GM19023 (cell line): Measurements from ENCODE around the gene CDK11A.

Experiments used
- ATAC-seq: cut with Tn5 transposase; IDR thresholded peaks from one replicate; pipeline ENCODE4 v1.9.1; 2021; ENCODE audit warnings: mild to moderate bottlenecking, moderate library complexity; ENCODE audit not compliant: unreplicated experiment

The CDK11A gene

DNA sequence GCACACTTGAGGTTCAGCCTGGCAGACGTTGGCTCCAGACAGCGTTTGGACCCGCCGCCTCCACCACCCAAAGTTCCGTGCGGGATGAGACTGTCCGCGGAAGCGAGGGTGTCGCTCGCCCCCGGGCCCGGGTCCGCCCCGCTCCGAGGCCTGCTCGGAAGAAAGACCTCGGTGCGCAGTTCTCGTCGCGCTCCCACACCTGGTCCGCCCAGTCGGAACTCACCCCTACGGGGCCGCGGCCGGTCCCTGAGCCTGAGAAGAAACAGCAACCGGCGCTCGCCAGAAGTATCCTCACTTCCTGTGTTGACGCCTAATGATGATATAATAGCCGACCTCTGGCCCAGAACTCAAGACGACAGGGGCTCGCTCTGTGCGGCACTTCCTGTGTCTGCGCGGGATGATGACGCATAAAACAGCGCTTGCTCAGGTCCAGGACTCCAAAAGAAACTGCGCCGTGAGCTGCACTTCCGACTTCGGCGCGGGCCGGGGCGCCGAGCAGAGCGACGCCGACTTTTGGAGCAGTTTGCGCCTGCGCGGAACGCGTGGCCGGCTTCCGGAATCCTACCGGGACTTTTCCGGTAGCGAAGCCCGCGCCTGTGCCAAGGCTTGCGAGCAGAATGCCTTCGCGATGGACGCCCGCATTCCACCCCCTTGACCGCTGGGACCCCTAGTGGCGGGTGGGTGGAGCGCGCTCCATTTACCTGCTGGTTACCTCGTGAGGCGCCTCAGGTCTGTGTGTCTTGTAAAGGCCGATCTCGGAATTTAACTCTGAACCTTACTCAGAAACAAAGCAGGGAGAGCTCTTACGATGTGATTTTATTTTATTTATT lies at the start of gene CDK11A:
TSS of gene CDK11A (minus strand) at position 323 of the 830 bp plus-strand sequence. CDS start 1,539 bp downstream, outside the sequence.
- peak; percentile 92 for ATAC-seq

DNA sequence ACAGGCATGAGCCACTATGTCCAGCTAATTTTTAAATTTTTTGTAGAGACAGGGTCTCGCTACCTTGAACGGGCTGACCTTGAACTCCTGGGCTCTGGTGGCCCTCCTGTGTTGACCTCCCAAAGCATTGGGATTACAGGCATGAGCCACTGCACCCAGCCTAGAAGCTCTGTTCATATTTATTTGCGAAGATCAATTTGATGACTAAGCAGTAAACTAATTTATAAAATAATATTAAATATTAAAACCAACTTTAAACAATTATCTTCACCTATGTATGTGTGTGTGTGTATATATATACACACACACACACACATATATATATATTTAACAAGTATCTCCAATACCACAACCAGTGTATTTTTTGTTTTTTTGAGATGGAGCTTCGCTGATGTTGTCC lies 49.7 kb upstream of the CDK11A start:
- no peak for ATAC-seq

DNA sequence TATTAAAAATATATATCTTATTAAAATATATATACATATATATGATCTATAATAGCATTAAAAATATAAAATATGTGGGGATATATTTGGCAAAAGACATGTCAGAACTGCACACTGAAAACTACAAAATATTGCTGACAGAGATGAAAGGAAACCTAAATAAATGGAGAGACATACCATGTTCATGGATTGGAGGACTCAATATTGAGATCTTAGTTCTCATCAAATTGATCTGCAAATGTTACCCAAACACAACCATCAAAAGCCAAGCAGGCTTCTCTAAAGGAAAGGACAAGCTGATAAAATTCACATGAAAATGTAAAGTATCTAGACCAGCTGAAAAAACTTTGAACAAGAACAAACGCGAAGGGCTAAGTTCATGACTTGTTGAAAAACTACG lies 46.9 kb upstream of the CDK11A start:
- ATAC-seq = no peak

DNA sequence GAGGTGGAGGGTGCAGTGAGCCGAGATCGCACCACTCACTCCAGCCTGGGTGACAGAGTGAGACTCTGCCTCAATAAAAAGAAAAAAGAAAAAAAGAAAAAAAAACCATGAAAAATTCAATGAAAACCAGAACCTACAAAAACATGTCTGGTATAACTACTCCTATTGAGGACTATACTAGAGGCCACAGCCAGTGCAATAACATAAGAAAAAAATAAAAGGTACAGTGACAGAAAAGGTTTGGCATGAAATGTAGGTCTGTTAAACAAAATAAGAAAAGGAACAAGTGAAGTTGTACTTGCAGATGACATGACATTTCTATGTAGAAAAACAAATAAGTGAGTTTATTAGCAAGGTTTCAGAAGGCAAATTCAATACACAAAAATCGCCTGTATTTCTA lies 45.9 kb upstream of the CDK11A start:
- ATAC-seq = no peak

DNA sequence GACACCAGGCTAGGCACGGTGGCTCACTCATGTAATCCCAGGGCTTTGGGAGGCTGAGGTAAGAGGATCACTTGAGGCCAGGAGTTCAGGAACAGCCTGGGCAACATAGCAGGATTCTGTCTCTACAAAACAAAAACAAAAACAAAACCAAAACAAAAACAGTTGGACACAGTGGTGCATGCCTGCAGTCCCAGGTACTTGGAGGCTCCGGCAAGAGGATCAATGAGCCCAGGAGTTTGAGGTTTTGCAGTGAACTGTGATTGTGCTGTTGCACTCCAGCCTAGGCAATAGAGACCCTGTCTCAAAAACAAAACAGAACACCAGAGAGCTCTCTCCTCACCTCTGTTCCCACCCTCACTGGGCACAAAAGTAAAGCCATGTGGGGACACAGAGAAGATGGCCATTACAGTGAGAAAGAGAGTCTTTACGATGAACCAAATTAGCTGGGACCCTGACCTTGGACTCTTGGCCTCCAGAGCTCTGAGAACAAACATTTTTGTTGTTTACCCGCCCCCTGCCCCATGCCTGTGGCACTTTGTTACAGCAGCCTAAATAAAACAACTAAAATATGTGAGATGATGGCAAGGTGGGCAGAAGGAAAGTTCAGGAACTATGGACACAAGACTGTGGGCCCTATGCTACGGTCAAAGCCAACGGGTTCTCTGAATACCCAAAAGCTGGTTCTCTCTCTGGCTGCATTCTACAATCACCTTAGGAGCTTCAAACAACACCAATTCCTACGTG lies 44.3 kb upstream of the CDK11A start:
- no peak for ATAC-seq

DNA sequence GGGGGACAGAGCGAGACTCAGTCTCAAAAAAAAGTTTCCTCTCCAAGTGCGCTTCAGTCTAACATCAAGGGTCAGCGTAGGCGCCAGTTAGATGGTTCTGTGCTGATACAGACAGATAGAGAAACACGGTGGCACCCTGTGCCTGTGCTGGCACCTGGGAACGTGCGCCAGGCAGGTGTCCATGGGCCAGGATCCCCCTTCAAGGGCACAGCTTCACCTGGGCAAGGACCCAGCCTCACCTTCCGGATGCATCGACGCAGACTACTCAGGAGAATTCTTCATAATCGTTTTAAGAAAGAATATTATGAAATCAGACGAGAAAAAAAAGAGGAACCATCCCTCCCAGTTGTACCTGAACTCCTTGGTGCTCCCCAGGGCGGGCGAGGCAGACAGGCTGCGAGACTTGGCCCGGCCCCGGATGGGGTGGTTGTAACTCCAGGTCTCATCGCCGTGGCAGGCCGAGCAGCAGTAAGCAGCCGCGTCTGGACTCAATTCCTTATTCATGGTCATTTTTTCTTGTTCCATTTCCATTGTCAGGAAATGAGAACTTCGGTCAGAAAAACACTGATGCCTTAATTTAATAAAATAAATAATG lies 40.8 kb upstream of the CDK11A start:
- ATAC-seq = no peak

DNA sequence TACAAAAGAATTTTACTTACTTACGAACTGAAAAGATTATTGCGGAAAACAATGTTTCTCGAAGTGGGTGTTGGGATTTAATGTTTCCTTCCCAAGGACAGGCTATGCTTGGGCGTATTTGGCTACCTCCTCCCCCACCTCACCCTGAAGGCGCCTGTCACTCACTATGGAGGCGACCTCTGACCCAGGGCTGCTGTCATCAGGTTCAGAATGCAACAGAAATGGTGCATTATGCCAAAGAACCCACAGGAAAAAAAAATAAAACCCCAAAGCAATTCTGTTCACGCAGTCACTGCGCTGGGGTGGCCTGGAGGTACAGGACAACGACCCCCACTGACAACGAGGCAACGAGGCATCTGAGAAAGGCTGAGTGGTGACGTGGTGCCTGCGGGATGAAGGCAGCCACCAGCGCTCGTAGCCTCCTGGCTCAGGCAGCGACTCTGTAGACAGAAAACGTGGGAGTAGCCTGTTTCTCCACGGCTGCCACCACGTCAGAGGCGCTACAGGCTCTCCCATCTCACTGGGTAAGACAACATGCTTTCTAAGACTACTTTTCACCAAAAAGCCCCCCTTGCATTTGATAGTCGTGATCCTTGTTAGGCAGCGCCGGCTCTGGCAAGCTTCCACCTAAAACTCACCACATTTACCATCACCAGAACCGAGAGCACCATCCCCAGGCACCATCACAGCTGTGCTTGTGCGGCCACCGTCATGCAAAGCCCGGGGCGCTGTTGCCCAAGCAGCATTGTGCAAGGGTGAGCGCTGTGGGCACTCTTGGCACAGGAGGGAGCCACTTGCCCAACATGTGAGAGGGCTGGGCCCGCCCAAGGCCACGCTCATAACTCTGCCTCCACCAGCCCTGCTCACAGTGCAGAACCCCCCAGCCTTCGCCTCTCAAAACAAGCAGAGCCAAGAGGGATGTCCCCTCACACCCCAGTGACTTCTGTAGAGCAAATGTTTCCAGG lies 39.8 kb upstream of the CDK11A start:
- no peak for ATAC-seq

DNA sequence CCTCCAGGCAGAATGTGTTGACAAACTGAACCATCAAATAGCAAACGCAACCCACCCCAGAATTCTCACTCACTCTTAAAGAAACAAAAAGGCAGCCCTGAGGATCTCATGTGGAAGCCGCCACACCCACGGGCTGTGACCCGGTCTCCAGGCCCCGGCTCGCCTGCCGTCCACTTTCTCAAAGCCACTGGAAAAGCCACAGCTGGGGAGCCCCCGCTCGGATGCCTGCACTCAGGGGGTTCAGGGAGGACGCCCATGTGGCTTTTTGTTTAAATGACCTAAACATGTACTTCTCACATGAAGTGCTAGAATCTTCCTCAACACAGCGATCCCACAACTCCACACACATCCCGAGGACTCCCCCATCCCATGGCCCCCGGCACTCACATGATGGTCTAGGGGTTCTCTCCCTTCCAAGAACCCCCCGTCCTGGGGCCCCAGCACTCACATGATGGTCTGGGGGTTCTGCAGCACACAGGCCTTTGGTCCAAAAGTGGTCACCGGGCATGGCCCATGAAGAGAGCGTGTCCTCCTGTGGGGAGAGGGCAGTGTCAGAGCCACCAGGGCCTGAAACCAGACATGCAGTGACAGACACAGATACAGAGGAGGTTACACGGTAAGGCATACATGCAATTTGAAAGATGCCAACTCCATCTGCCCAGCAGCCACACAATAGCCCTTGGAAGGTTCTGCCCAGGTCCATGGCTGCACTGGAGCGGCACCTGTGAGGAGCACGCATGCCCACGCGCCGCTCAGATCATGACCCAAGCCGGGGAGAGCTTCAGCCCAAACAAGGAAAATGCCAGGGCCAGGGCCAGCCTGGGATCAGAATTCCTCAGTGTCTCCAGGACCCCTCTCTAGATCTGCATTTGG lies 37.6 kb upstream of the CDK11A start:
- no peak for ATAC-seq

DNA sequence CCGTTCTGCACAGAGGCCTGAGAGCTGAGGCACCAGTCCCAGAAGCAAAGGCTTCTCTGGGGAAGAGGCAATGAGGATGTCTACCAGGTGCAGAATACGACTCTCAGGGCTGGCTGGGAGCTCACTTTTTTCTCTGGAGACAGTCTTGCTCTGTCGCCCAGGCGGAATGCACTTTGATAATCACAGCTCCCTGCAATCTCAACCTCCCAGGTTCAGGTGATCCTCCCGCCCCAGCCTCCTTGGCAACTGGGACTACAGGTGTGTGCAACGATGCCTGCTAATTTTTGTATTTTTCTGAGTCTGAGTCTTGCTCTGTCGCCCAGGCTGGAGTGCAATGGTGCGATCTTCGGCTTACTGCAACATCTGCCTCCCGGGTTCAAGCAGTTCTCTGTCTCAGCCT lies 36.6 kb upstream of the CDK11A start:
- ATAC-seq = no peak

DNA sequence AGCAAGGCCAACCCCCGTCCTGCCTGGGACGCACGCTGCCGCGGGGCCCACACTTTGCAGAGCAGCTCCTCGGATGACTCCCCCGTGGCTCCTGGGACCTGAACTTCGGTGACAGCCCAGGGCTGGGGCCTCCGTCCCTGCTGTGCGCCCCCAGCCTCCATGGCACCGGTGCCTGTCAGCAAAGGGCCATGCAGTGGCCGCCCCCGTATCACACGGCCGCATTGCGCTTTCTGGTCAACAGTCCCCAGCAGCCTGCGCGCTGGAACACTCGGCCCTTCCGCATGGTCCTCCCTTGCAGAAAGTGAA lies 36.1 kb upstream of the CDK11A start:
- ATAC-seq = no peak

DNA sequence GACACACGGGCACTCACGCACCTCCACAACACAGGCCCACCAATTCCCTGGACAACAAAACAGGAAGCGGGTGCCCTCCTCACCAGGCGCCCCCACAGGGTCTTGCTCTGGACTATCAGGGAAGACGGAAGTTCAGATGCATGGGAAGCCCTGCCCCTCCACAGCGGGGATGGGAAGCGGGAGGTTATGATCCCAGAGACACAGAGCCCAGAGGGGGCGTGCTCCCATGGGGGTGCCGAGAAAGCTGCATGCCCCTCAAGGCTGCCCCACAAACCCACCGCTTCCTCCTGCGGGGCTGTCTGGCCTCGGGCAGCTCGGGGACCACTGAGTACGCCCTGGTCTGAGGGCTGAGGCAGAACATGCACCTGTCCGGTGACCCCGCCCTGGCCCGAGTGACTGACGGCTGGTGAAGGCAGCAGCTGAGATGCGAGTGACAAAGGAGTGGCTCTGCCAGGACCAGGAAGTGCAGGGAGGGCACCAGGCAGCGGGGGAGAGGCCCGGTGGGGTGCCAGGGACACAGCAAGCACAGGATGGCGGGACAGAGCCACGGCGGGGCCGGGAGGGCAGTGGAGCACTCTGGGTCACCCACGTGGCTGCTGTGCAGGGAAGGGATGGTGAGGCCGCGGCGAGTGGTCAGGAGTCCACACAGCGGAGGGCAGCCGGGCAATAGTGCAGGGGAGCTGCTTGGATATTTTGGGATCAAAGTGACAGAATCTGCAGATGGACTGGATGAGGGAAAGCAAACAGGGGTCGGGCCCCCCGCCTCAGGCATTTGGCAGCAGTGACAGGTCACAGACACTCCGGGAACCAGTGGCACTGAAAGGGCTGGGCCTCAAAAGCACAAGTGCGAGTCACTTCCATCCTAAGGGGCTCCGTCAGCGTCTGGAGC lies 35.5 kb upstream of the CDK11A start:
- no peak for ATAC-seq

DNA sequence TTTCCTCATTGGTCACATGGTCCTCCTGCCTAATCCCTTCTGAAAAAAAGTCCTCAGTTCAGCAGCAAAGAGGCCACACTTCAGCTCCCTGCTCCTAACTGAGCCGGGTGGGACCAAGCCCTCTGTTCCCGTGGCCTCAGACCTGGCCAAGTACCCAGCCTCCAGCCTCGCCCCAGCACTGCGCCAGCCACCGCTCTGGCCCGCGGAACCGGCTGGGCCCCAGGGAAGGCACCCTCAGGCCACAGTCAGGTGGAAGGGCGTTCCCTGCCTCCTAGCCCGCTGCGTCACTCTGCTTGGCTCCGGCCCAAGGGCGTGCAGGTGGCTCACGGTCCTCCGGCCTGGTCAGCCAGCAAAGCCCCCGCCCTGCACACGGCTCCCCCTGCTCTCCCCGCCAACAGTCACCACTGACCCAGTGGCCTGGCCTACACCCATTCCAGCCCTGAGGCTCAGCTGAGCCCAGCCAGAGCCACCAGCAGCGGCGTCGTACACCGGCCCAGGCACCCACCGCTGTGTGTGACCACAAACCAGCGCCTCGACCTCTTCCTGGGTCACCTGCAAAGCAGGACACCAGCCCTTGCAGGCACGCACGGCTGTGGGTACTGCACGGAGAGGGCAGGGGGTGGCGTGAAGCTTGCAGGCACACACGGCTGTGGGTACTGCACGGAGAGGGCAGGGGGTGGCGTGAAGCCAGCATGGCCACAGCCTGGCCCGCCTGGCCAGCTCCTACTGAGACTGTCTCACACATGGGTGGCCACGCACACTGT lies 34.7 kb upstream of the CDK11A start:
- ATAC-seq = no peak

DNA sequence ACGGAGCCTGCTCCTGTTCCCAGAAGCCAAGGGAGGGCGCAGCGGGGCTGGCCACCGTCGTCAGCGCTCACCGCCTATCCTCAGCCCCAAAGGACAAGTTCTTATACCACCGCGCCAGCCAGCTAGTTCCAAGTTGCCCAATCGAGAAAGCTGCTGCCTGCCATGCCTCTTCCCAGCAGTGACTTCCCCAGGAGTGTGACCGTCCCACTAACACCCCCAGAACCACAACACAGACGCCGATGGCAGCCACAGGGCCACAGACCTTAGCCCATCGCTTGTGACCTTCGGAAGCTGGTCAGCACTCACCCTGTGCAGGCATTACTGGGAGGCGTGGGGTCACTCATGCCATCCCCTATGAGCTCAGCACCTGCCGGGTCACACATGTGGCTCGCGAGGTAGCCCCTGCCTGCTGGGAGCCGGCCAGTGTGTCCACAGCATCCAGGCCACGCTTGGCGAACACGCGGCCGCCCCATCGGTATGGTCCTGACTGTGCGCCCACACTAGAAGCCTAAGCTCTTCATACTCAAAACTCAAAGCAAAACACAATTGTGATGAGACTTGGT lies 34.0 kb upstream of the CDK11A start:
- ATAC-seq = no peak

DNA sequence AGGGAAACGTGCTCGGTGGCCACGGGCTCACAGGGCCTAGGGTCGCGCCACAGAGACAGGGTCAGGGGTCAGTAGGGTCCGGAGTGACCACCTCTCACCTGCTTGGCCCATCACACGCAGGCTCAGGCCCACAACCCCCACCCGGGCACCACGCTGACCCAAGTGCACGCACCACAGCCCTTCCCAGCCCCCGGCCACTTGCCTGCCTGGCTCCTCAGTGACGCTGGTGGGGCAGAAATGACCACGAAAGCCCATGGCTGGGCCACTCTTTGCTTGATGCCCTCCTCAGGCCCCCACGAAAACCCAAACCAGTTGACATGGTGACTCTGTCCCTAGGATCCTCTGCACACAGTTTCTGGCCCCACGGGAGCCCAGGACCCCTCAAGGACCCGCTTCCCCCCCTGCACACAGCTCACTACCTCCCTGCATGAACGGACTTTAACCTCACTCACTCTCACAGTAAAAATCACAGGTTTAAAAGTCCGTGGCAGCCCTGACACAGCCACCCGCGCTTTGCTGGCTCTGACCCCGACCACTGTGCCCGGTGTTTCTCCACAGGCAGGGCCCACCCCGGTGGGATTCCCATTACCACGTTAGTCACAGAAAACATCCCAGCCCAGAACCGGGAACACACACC lies 33.4 kb upstream of the CDK11A start:
- no peak for ATAC-seq

DNA sequence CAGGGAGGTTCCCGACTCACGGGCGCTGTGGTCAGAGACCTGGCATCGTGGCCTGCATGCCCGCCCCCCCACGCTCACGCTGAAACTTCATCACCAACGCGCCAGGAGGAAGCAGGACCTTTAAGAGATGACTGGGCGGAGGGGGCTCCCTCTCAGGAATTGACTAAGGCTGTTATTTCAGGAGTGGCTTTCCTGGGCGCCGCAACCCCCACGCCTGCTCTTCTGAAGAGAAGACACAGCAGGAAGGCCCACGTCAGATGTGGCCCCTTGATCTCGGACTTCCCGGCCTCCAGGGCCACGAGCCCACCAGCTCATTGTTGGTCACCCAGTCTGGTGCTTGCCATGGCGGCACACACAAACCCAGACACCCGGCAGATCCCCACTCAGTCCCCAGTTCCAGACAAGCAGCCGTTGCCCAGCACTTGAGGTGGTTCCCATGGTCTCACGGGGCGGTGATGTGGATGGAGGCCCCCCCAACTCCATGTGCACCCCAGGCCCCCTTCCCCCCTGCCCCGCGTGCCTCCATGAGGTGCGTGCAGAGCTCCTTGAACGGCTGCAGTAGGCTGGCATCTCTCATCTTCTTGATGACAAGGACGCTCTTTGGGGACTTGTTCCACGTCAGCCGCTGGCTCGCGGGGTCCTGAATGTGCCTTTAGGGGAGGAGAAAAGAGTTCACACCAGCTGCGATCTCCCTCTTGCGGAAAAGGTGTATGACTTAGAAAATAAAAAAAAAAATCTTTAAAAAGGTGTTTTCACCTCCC lies 32.7 kb upstream of the CDK11A start:
- no peak for ATAC-seq

DNA sequence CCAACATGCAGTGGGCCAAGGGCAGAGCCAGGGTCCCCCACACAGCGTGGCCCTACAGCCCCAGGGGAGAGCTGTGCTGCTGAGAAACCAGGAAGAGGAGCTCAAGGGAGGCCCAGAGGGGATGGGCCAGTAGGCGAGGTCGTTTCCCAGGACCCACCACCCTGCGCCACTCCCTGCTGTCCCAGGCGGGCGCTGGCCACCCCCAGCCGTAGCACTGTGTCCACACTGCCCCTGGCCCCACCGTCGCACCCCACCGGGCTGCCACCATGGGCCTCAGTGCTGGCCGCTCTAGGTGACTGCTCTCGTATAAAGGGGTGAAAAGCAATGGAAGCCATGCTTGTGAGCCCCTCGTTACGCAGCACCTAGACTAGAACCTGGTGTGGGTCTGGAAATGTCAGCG lies 31.7 kb upstream of the CDK11A start:
- ATAC-seq = no peak

DNA sequence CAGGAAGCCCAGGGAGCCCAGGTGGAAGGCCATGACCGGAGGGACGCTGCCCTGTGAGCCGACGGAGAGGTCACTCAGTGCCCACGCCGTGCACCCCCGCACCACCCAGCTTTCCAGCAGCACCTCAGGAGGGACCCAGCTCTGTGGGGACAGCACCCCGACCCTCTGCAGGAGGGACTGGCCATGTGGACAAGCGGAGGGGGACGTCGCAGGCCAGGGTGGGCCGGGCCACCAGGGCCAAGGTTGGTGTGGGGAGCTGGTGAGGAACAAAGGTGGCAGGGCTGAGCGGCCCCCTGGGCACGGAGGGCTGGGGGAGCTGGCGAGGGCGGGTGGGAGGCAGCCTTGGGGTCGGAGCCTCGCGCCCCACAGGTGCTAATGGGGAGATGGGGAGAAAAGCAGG lies 31.3 kb upstream of the CDK11A start:
- no peak for ATAC-seq
